HEK293 (cell line): ENCODE data around the gene FZD1.

Experiments
- HOXD13 ChIP-seq: sonication (generic); formaldehyde crosslinking; IDR thresholded peaks from 2 replicates; pipeline ENCODE4 v1.8.0; 2022; ENCODE audit warnings: missing genetic modification reagents, borderline replicate concordance
- REPIN1 ChIP-seq: fragments of 450-650 bp; formaldehyde crosslinking; IDR thresholded peaks from 2 replicates; pipeline ENCODE4 v1.5.1; 2017; ENCODE audit warnings: missing biosample characterization, missing genetic modification characterization, low read depth
- SP7 ChIP-seq: fragments of 450-650 bp; formaldehyde crosslinking; IDR thresholded peaks from 2 replicates; pipeline ENCODE4 v1.5.1; 2016; ENCODE audit warnings: missing biosample characterization, missing genetic modification characterization
- YY1 ChIP-seq: fragments of 450-650 bp; formaldehyde crosslinking; IDR thresholded peaks from 2 replicates; pipeline ENCODE4 v1.5.1; 2018; ENCODE audit warnings: missing biosample characterization, missing genetic modification characterization
- ZEB2 ChIP-seq: fragments of 450-650 bp; formaldehyde crosslinking; IDR thresholded peaks from 2 replicates; pipeline ENCODE4 v1.5.1; 2016; ENCODE audit warnings: missing biosample characterization, missing genetic modification characterization
- ZNF274 ChIP-seq, 2 experiments: fragments of 200-500 bp in 1 of 2; fragments of 450-650 bp in 1 of 2; sonication (Bioruptor generic) in 1 of 2; formaldehyde crosslinking in 1 of 2; IDR thresholded peaks; 2 replicates each; pipeline versions ENCODE4 v1.5.1 to v1.6.1; 2014 to 2016; ENCODE audit warnings: borderline replicate concordance in 1 of 2, inconsistent platforms in 1 of 2, low read length in 1 of 2, missing biosample characterization in 1 of 2, missing genetic modification characterization in 1 of 2
- ZNF311 ChIP-seq: fragments of 450-650 bp; formaldehyde crosslinking; IDR thresholded peaks from 2 replicates; pipeline ENCODE4 v1.5.1; 2017; ENCODE audit warnings: missing biosample characterization, missing genetic modification characterization, borderline replicate concordance
- ZNF394 ChIP-seq: fragments of 450-650 bp; formaldehyde crosslinking; IDR thresholded peaks from 2 replicates; pipeline ENCODE4 v1.5.1; 2016; ENCODE audit warnings: missing biosample characterization, missing genetic modification characterization, mild to moderate bottlenecking, moderate library complexity, borderline replicate concordance
- ZNF473 ChIP-seq: fragments of 450-650 bp; formaldehyde crosslinking; IDR thresholded peaks from 2 replicates; pipeline ENCODE4 v1.5.1; 2017; ENCODE audit warnings: missing biosample characterization, missing genetic modification characterization
- ZNF561 ChIP-seq: fragments of 450-650 bp; IDR thresholded peaks from 2 replicates; pipeline ENCODE4 v1.5.1; 2018; ENCODE audit warnings: missing biosample characterization, missing genetic modification characterization, borderline replicate concordance
- ZNF621 ChIP-seq: fragments of 450-650 bp; formaldehyde crosslinking; IDR thresholded peaks from 2 replicates; pipeline ENCODE4 v1.5.1; 2017; ENCODE audit warnings: missing biosample characterization, missing genetic modification characterization
- ZNF791 ChIP-seq: fragments of 450-650 bp; formaldehyde crosslinking; IDR thresholded peaks from 2 replicates; pipeline ENCODE4 v1.5.1; 2016; ENCODE audit warnings: missing biosample characterization, missing genetic modification characterization
- TF ChIP-seq, protein P1 (sequence below): fragments of 450-650 bp; formaldehyde crosslinking; IDR thresholded peaks from 2 replicates; pipeline ENCODE4 v1.5.1; 2016; ENCODE audit warnings: missing biosample characterization, missing genetic modification characterization

DNA sequence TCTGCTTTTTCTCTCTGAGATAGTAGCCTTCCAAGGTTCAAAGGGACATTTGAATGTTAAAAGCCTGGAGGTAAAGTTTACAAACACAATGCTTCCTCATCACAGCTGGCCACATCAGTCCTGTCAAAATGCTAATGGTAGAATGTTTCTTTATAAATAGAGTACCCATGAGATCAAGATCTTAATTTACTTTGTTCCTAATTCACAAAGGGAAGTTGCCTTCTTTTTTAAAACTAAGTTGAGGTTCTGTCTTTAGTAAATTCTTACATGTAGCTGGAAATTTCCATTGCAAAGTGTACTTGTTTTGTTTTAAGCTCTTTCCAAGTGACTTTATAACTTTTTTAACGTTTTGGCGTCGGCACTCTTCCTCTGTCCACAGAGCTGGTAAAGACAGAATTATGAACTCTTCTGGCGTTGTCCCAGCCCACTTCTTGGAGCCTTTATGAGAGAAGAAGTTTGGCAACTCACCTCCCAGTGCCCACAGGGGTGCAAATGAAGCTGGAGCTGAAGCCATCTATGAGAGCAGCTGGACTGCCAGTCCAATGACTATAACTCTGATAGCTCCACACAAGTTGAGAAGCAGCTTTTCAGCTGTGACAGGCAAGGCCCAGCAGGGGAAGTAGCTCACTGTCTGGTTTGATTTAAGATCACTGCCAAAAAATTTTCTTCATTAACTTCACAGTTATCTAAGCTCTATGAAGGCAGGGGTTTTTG lies 23.3 kb downstream of the FZD1 start:
- TF ChIP-seq, protein P1, sequence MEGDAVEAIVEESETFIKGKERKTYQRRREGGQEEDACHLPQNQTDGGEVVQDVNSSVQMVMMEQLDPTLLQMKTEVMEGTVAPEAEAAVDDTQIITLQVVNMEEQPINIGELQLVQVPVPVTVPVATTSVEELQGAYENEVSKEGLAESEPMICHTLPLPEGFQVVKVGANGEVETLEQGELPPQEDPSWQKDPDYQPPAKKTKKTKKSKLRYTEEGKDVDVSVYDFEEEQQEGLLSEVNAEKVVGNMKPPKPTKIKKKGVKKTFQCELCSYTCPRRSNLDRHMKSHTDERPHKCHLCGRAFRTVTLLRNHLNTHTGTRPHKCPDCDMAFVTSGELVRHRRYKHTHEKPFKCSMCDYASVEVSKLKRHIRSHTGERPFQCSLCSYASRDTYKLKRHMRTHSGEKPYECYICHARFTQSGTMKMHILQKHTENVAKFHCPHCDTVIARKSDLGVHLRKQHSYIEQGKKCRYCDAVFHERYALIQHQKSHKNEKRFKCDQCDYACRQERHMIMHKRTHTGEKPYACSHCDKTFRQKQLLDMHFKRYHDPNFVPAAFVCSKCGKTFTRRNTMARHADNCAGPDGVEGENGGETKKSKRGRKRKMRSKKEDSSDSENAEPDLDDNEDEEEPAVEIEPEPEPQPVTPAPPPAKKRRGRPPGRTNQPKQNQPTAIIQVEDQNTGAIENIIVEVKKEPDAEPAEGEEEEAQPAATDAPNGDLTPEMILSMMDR, result no peak
- TF ChIP-seq ZEB2 (tag by site-specific recombination) (no peak), REPIN1 (tag by site-specific recombination) (no peak), ZNF561 (tag by site-specific recombination) (no peak), YY1 (tag by site-specific recombination) (no peak), ZNF473 (tag by site-specific recombination) (no peak), ZNF274 (IDR thresholded peaks at IDR 0.05; ENCODE audit: low read length) (no peak), ZNF274 (tag by site-specific recombination; IDR thresholded peaks at IDR 0.05; ENCODE audit: borderline replicate concordance) (no peak), HOXD13 (no peak), ZNF791 (no peak), ZNF621 (tag by site-specific recombination) (no peak), ZNF311 (no peak), SP7 (tag by site-specific recombination) (no peak), ZNF394 (no peak)
